Panc1 (cell line): ENCODE measurements around the gene EGFLAM. TPM values are rescaled to one million over a fixed set of nuclear protein-coding genes. Genes with fewer than 3 reads are reported as not detected.
"Not testable (repeated sequence)": the region's sequence is repeated elsewhere in the genome, so short reads cannot be mapped to it uniquely, and the experiment has no call there.

Experiments used
- ATAC-seq: fragments of 200-7000 bp; cut with Tn5 transposase; 2 replicates; pipeline ENCODE4 v1.9.1; 2020; ENCODE audit warnings: mild to moderate bottlenecking, moderate library complexity
- BruUV-seq: library from RNA; stranded (reverse); fragments of 400-500 nt; replicated peaks from 2 replicates; lab custom pipeline; 2021; lab: Mats Ljungman, UMichigan
- CTCF ChIA-PET: fragments of 300-600 bp; sonication (Branson Sonifier 250); formaldehyde crosslinking; loops from one replicate; lab custom pipeline; 2022; ENCODE audit warnings: antibody characterized with exemption; lab: Charles Lee
- POLR2A ChIA-PET: fragments of 300-600 bp; sonication (Branson Sonifier 250); formaldehyde crosslinking; loops from one replicate; lab custom pipeline; 2022; ENCODE audit warnings: antibody characterized with exemption; lab: Charles Lee
- DNase-seq: peaks from one replicate; pipeline ENCODE4 v3.0.0-alpha.2; 2010; ENCODE audit warnings: low read depth, low spot score
- H3K27ac ChIP-seq: 2 replicates; pipeline ENCODE4 v1.5.1; 2011; ENCODE audit warnings: mild to moderate bottlenecking, low read length, inconsistent platforms
- H3K27me3 ChIP-seq: fragments of 200-500 bp; sonication (Bioruptor generic); 2 replicates; pipeline ENCODE4 v1.6.0; 2014; ENCODE audit warnings: low read length, inconsistent platforms; ENCODE audit not compliant: control insufficient read depth, insufficient read depth
- H3K36me3 ChIP-seq: fragments of 200-500 bp; sonication (Bioruptor generic); 2 replicates; pipeline ENCODE4 v1.5.1; 2014; ENCODE audit warnings: inconsistent platforms, mild to moderate bottlenecking, low read length, moderate library complexity; ENCODE audit not compliant: control insufficient read depth, insufficient read depth
- H3K4me1 ChIP-seq: 2 replicates; pipeline ENCODE4 v1.5.1; 2011; ENCODE audit warnings: inconsistent platforms, mild to moderate bottlenecking, low read length, moderate library complexity; ENCODE audit not compliant: control insufficient read depth, insufficient read depth
- H3K4me3 ChIP-seq, 2 experiments: 2 replicates each; pipeline ENCODE4 v1.5.1; 2011 to 2012; ENCODE audit warnings: low read depth in 2 of 2, low read length in 2 of 2, mild to moderate bottlenecking in 2 of 2, inconsistent platforms in 1 of 2, moderate library complexity in 1 of 2
- H3K9me3 ChIP-seq: fragments of 200-500 bp; sonication (Bioruptor generic); 2 replicates; pipeline ENCODE4 v1.5.1; 2014; ENCODE audit warnings: low read depth, mild to moderate bottlenecking, inconsistent platforms, low read length, moderate library complexity; ENCODE audit not compliant: control insufficient read depth, insufficient read depth
- CTCF ChIP-seq: fragments of 450-650 bp; IDR thresholded peaks from 2 replicates; pipeline ENCODE4 v1.5.1; 2017; ENCODE audit warnings: mild to moderate bottlenecking
- POLR2AphosphoS5 ChIP-seq: IDR thresholded peaks from 2 replicates; pipeline ENCODE4 v1.6.1; 2012; ENCODE audit warnings: mild to moderate bottlenecking, low read depth, low read length, moderate library complexity
- REST ChIP-seq, 2 experiments: IDR thresholded peaks; 2 replicates each; pipeline ENCODE4 v1.6.1; 2011 to 2012; ENCODE audit warnings: low read depth in 2 of 2, control low read depth in 1 of 2, low read length in 1 of 2, mild to moderate bottlenecking in 1 of 2, moderate library complexity in 1 of 2; ENCODE audit not compliant: insufficient read depth in 1 of 2
- SIN3A ChIP-seq: IDR thresholded peaks from 2 replicates; pipeline ENCODE4 v1.6.1; 2012; ENCODE audit warnings: low read depth, mild to moderate bottlenecking, low read length, moderate library complexity, borderline replicate concordance; ENCODE audit not compliant: insufficient read depth
- TCF7L2 ChIP-seq: IDR thresholded peaks from 2 replicates; pipeline ENCODE4 v1.6.1; 2011; ENCODE audit warnings: mild to moderate bottlenecking, low read depth, low read length, inconsistent platforms
- in situ Hi-C: cut with HindIII; loops from 2 replicates; pipeline ENCODE4 v1.10.0; 2016; ENCODE audit warnings: low sequenced_read_pairs, low pct_unique_long_range_greater_than_20kb
- intact Hi-C: fragments of 100-400 bp; cut with micrococcal nuclease; formaldehyde crosslinking; loops from one replicate; pipeline ENCODE4 v1.10.0; 2022; ENCODE audit not compliant: unreplicated experiment
- total RNA-seq: library from RNA; stranded (reverse); gene quantifications from one replicate; pipeline ENCODE4 v1.2.1, GENCODE V29; 2021; ENCODE audit not compliant: unreplicated experiment

EGFLAM gene
- total RNA-seq, 1 experiment from 2014 or later: 14.8 TPM

GRCh38 chr5:38330207-38330606 lies 71.8 kb downstream of the EGFLAM start:
- no TSS peak for BruUV-seq
- in situ Hi-C loops (no loop called here), intact Hi-C loops (no loop called here)
- CTCF ChIA-PET: no interaction called here
- H3K4me1 ChIP-seq: no peaks in the 10 kb centered on the region
- no peaks in the 10 kb centered on the region for H3K27me3 ChIP-seq
- POLR2A ChIA-PET: no interaction called here
- ATAC-seq: no peak
- no peak for TF ChIP-seq POLR2AphosphoS5
- TF ChIP-seq CTCF: no peak
- no peak for TF ChIP-seq SIN3A
- no peak for TF ChIP-seq TCF7L2
- TF ChIP-seq REST (IDR thresholded peaks at IDR 0.05; ENCODE audit: insufficient read depth in 1 of 2, low read depth in 2 of 2, low read length in 1 of 2): no peak
- H3K4me3 ChIP-seq: no peak overlapping the region
- no peaks in the 10 kb centered on the region for H3K36me3 ChIP-seq
- no peak overlapping the region for H3K27ac ChIP-seq
- DNase-seq: no peak
- no peaks in the 10 kb centered on the region for H3K9me3 ChIP-seq

GRCh38 chr5:38331831-38332230 lies 73.5 kb downstream of the EGFLAM start:
- ChIA-PET CTCF (no interaction called here), POLR2A (no interaction called here)
- no peak for DNase-seq
- Histone ChIP-seq H3K9me3 (no peaks in the 10 kb centered on the region), H3K4me3 (no peak overlapping the region), H3K27ac (no peak overlapping the region), H3K36me3 (no peaks in the 10 kb centered on the region), H3K27me3 (no peaks in the 10 kb centered on the region; the same call in 1 of the 2 replicates), H3K4me1 (no peaks in the 10 kb centered on the region)
- intact Hi-C loops (no loop called here), in situ Hi-C loops (no loop called here)
- TF ChIP-seq SIN3A (no peak), CTCF (no peak), POLR2AphosphoS5 (no peak), TCF7L2 (no peak), REST (IDR thresholded peaks at IDR 0.05; ENCODE audit: insufficient read depth in 1 of 2, low read depth in 2 of 2, low read length in 1 of 2) (no peak)
- no peak for ATAC-seq
- BruUV-seq: no TSS peak

GRCh38 chr5:38333181-38333580 lies 74.8 kb downstream of the EGFLAM start:
- H3K27ac ChIP-seq, H3K4me1 ChIP-seq, CTCF ChIA-PET, H3K9me3 ChIP-seq, POLR2A ChIA-PET, DNase-seq, H3K27me3 ChIP-seq, in situ Hi-C loops, intact Hi-C loops, H3K36me3 ChIP-seq, H3K4me3 ChIP-seq, ATAC-seq, BruUV-seq: not testable (repeated sequence)
